SK-N-SH (cell line): ENCODE data around the gene LARGE1. TPM values are rescaled to one million over a fixed set of nuclear protein-coding genes. Genes with fewer than 3 reads are reported as not detected.

Source experiments
- CTCF ChIA-PET: fragments of 300-600, 350-600 bp; formaldehyde crosslinking; extraction: SDS; loops from one replicate; lab custom pipeline; 2021; lab: Yijun Ruan, JAX
- POLR2A ChIA-PET: fragments of 350-600 bp; sonication (Branson Sonifier 250); formaldehyde crosslinking; extraction: SDS; loops from one replicate; lab custom pipeline; 2020; ENCODE audit warnings: antibody characterized with exemption, inconsistent platforms; lab: Yijun Ruan, JAX
- DNase-seq: peaks from one replicate; pipeline ENCODE4 v3.0.0; 2012
- H2AFZ ChIP-seq: fragments of 200-600 bp; sonication (generic); 2 replicates; pipeline ENCODE4 v1.8.1; 2016; ENCODE audit warnings: antibody characterized with exemption, mild to moderate bottlenecking, low read depth
- H3F3A ChIP-seq: fragments of 200-600 bp; sonication (generic); replicated peaks from 2 replicates; pipeline ENCODE3; 2016; ENCODE audit warnings: antibody characterized with exemption, mild to moderate bottlenecking; ENCODE audit not compliant: insufficient read depth
- H3K27ac ChIP-seq, 2 experiments: fragments of 200-500 bp in 1 of 2; fragments of 200-600 bp in 1 of 2; sonication (Bioruptor generic) in 1 of 2; sonication (generic), shearing (Covaris generic) in 1 of 2; 2 replicates each; pipeline versions ENCODE4 v1.5.1 to v1.6.1; 2014 to 2016; ENCODE audit warnings: low read depth in 2 of 2, inconsistent platforms in 1 of 2, low read length in 1 of 2, mild to moderate bottlenecking in 1 of 2, mixed read lengths in 1 of 2
- H3K27me3 ChIP-seq: fragments of 200-600 bp; sonication (generic), shearing (Covaris generic); 2 replicates; pipeline ENCODE4 v1.6.1; 2016; ENCODE audit warnings: mixed run types; ENCODE audit not compliant: insufficient read depth
- H3K36me3 ChIP-seq, 2 experiments: fragments of 200-500 bp in 1 of 2; fragments of 200-600 bp in 1 of 2; sonication (Bioruptor generic) in 1 of 2; sonication (generic) in 1 of 2; replicated peaks in 1 of 2; 2 replicates each; pipeline versions ENCODE3 to v1.5.1; 2014 to 2016; ENCODE audit warnings: low read length in 1 of 2, mild to moderate bottlenecking in 1 of 2; ENCODE audit not compliant: insufficient read depth in 2 of 2, control insufficient read depth in 1 of 2
- H3K4me1 ChIP-seq, 2 experiments: fragments of 200-500 bp in 1 of 2; fragments of 200-600 bp in 1 of 2; sonication (Bioruptor generic) in 1 of 2; sonication (generic), shearing (Covaris generic) in 1 of 2; 2 replicates each; pipeline versions ENCODE4 v1.5.1 to v1.6.1; 2014 to 2016; ENCODE audit warnings: low read depth in 1 of 2, low read length in 1 of 2, mixed run types in 1 of 2; ENCODE audit not compliant: insufficient read depth in 2 of 2, control insufficient read depth in 1 of 2
- H3K4me2 ChIP-seq: fragments of 200-600 bp; sonication (generic), shearing (Covaris generic); 2 replicates; pipeline ENCODE4 v1.6.1; 2017; ENCODE audit warnings: mixed run types
- H3K4me3 ChIP-seq, 2 experiments: fragments of 200-500 bp in 1 of 2; fragments of 200-600 bp in 1 of 2; sonication (Bioruptor generic) in 1 of 2; sonication (generic), shearing (Covaris generic) in 1 of 2; 2 replicates each; pipeline versions ENCODE4 v1.5.1 to v1.8.1; 2014 to 2016; ENCODE audit warnings: low read depth in 2 of 2, inconsistent platforms in 1 of 2, low read length in 1 of 2, mild to moderate bottlenecking in 1 of 2, mixed read lengths in 1 of 2, moderate library complexity in 1 of 2
- H3K79me2 ChIP-seq: fragments of 200-600 bp; sonication (generic); 2 replicates; pipeline ENCODE4 v1.8.1; 2017; ENCODE audit warnings: mild to moderate bottlenecking; ENCODE audit not compliant: insufficient read depth
- H3K9ac ChIP-seq: fragments of 200-600 bp; sonication (generic); 2 replicates; pipeline ENCODE4 v1.6.1; 2017; ENCODE audit warnings: mixed run types
- H3K9me2 ChIP-seq: fragments of 200-600 bp; sonication (generic); 2 replicates; pipeline ENCODE4 v1.6.1; 2017; ENCODE audit warnings: mixed run types
- H3K9me3 ChIP-seq: fragments of 200-600 bp; sonication (generic); 2 replicates; pipeline ENCODE4 v1.6.1; 2017; ENCODE audit warnings: mixed run types, mild to moderate bottlenecking, moderate library complexity
- H4K20me1 ChIP-seq: fragments of 200-600 bp; sonication (generic); 2 replicates; pipeline ENCODE4 v1.6.1; 2017; ENCODE audit warnings: mild to moderate bottlenecking, mixed run types; ENCODE audit not compliant: insufficient read depth
- ELF1 ChIP-seq: IDR thresholded peaks from 2 replicates; pipeline ENCODE4 v1.4.0; 2012
- FOXJ3 ChIP-seq: sonication (generic); formaldehyde crosslinking; IDR thresholded peaks from 2 replicates; pipeline ENCODE4 v1.5.1; 2020; ENCODE audit warnings: mild to moderate bottlenecking, missing genetic modification reagents
- FOXM1 ChIP-seq: IDR thresholded peaks from 2 replicates; pipeline ENCODE4 v1.4.0; 2012; ENCODE audit warnings: low read depth, mild to moderate bottlenecking
- MEF2A ChIP-seq: IDR thresholded peaks from 2 replicates; pipeline ENCODE4 v1.4.0; 2012; ENCODE audit warnings: low read depth, borderline replicate concordance
- MXI1 ChIP-seq: IDR thresholded peaks from 2 replicates; pipeline ENCODE4 v1.6.1; 2012; ENCODE audit warnings: mild to moderate bottlenecking, low read depth, low read length, improper control_type of control experiment
- NRF1 ChIP-seq: IDR thresholded peaks from 2 replicates; pipeline ENCODE4 v1.6.1; 2012; ENCODE audit warnings: low read depth, mild to moderate bottlenecking, low read length
- POLR2AphosphoS5 ChIP-seq: IDR thresholded peaks from 2 replicates; pipeline ENCODE4 v1.6.1; 2012; ENCODE audit warnings: low read depth, low read length
- RCOR1 ChIP-seq: fragments of 150-350 bp; IDR thresholded peaks from 2 replicates; pipeline ENCODE4 v1.6.1; 2017; ENCODE audit warnings: antibody characterized with exemption, low read length
- SIN3A ChIP-seq: IDR thresholded peaks from 2 replicates; pipeline ENCODE4 v1.6.1; 2012; ENCODE audit warnings: low read depth, mild to moderate bottlenecking, low read length, moderate library complexity, borderline replicate concordance
- SMC3 ChIP-seq: IDR thresholded peaks from 2 replicates; pipeline ENCODE4 v1.6.1; 2012; ENCODE audit warnings: low read depth, low read length, improper control_type of control experiment
- TAF1 ChIP-seq: IDR thresholded peaks from 2 replicates; pipeline ENCODE4 v1.6.1; 2012; ENCODE audit warnings: low read depth, mild to moderate bottlenecking, low read length, moderate library complexity, borderline replicate concordance
- TEAD4 ChIP-seq: IDR thresholded peaks from 2 replicates; pipeline ENCODE4 v1.4.0; 2012; ENCODE audit warnings: mild to moderate bottlenecking, borderline replicate concordance; ENCODE audit not compliant: insufficient read depth
- YY1 ChIP-seq: IDR thresholded peaks from 2 replicates; pipeline ENCODE4 v1.4.0; 2012; ENCODE audit warnings: low read depth, mild to moderate bottlenecking
- WGBS: methylation state at CpG from one replicate; pipeline ENCODE4 v1.1.6; 2017; ENCODE audit warnings: low lambda C conversion rate; 5-methylcytosine and 5-hydroxymethylcytosine counted together
- polyA plus RNA-seq, 3 experiments: library from polyadenylated mRNA; depleted of rRNA; stranded (reverse); fragments of >200 nt; gene quantifications; 2 replicates each; pipeline ENCODE4 v1.2.3, GENCODE V29; 2012
- TF ChIP-seq, protein P1 (sequence below): IDR thresholded peaks from 2 replicates; pipeline ENCODE4 v1.4.0; 2012; ENCODE audit warnings: low read depth, borderline replicate concordance
- TF ChIP-seq, protein P2 (sequence below): IDR thresholded peaks from 2 replicates; pipeline ENCODE4 v1.4.0; 2012; ENCODE audit warnings: low read depth

Gene LARGE1
- polyA plus RNA-seq, 1 of the 3 experiments (the other 2 are of a cell fraction), result 1.1 TPM

DNA sequence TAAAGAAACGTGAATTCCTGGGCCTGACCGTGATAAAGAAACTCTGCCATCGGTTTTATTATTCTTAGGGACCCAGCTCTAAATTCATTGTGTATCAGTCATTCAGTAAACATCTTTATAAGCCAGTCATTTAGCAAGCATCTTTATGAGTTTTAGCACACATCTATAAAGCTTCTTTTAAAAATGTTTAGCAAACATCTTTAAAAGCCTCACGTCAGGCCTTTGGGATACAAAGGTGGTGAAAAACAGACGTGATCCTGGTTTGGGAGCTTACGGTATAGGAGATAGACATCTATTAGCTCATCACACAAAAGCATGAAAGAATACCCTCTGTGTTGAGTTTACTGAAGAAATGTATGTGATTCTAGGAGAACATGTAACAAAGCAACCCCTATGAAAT, 320.2 kb downstream of the LARGE1 start:
- no peaks in the 10 kb centered on the region for H3K9me2 ChIP-seq
- TF ChIP-seq TEAD4 (no peak), SIN3A (no peak), YY1 (no peak), ELF1 (no peak), FOXM1 (no peak), POLR2AphosphoS5 (no peak), TAF1 (no peak), RCOR1 (no peak), MEF2A (no peak)
- TF ChIP-seq, protein P1, sequence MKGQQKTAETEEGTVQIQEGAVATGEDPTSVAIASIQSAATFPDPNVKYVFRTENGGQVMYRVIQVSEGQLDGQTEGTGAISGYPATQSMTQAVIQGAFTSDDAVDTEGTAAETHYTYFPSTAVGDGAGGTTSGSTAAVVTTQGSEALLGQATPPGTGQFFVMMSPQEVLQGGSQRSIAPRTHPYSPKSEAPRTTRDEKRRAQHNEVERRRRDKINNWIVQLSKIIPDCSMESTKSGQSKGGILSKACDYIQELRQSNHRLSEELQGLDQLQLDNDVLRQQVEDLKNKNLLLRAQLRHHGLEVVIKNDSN, result no peak
- TF ChIP-seq, protein P2, sequence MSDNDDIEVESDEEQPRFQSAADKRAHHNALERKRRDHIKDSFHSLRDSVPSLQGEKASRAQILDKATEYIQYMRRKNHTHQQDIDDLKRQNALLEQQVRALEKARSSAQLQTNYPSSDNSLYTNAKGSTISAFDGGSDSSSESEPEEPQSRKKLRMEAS, result no peak
- no peaks in the 10 kb centered on the region for H3K79me2 ChIP-seq
- CTCF ChIA-PET, result no interaction called here
- H3K9me3 ChIP-seq, result no peaks in the 10 kb centered on the region
- POLR2A ChIA-PET, result no interaction called here
- H3K9ac ChIP-seq, result no peak overlapping the region
- WGBS, result 56% methylated on average over 6 of the region's 6 CpGs
- no peaks in the 10 kb centered on the region for H3K27me3 ChIP-seq
- no peak for DNase-seq
- no peak overlapping the region for H2AFZ ChIP-seq
- no peaks in the 10 kb centered on the region for H3F3A ChIP-seq
- H3K36me3 ChIP-seq, result no peaks in the 10 kb centered on the region
- no peak overlapping the region for H3K4me3 ChIP-seq
- no peak overlapping the region for H3K4me2 ChIP-seq
- H4K20me1 ChIP-seq, result no peaks in the 10 kb centered on the region
- no peaks in the 10 kb centered on the region for H3K4me1 ChIP-seq
- H3K27ac ChIP-seq, result no peak overlapping the region

DNA sequence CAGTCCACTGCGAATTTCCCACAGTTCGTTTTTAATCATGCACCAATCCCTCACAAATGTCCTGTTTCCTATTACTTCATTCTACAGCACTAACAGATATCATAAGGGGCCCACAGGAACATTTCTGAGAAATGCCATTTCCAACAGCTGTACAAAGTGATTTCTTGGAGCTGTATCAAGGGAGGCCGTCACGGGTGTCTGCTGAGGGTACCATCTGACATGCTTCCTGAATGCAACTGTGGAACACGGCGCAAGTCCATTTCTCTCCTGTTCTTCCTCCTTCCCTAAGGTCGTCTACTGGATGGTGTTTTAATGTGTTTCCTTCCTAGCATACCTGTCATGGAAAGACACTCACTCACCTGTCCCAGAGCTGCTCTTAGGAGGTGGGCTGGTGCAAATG, 320.7 kb downstream of the LARGE1 start:
- Histone ChIP-seq H3K79me2 (no peaks in the 10 kb centered on the region), H3K4me2 (no peak overlapping the region), H3K27ac (no peak overlapping the region), H3K4me1 (no peaks in the 10 kb centered on the region), H3K27me3 (no peaks in the 10 kb centered on the region), H3K9me3 (no peaks in the 10 kb centered on the region), H3K9ac (no peak overlapping the region), H4K20me1 (no peaks in the 10 kb centered on the region), H3K36me3 (no peaks in the 10 kb centered on the region), H2AFZ (no peak overlapping the region), H3F3A (no peaks in the 10 kb centered on the region), H3K4me3 (no peak overlapping the region), H3K9me2 (no peaks in the 10 kb centered on the region)
- TF ChIP-seq SMC3 (no peak), TAF1 (no peak), FOXJ3 (CRISPR knock-in tag) (no peak), MXI1 (no peak), NRF1 (no peak)
- WGBS, result 67% methylated on average over 7 of the region's 7 CpGs
- ChIA-PET CTCF (no interaction called here), POLR2A (no interaction called here)
- DNase-seq, result no peak
